SK-N-SH (cell line): ENCODE results near the gene CD83.

ENCODE experiments used
- EP300 ChIP-seq, 2 experiments: IDR thresholded peaks; 2 replicates each; pipeline versions ENCODE4 v1.4.0 to v1.6.1; 2012; ENCODE audit warnings: borderline replicate concordance in 1 of 2, low read depth in 1 of 2, low read length in 1 of 2
- EZH2phosphoT487 ChIP-seq: fragments of 200-600 bp; sonication (generic); IDR thresholded peaks from 2 replicates; pipeline ENCODE4 v1.6.1; 2017; ENCODE audit warnings: low read depth, mixed run types, mild to moderate bottlenecking, antibody characterized with exemption, moderate library complexity, borderline replicate concordance
- FOXM1 ChIP-seq: IDR thresholded peaks from 2 replicates; pipeline ENCODE4 v1.4.0; 2012; ENCODE audit warnings: low read depth, mild to moderate bottlenecking
- JUND ChIP-seq: IDR thresholded peaks from 2 replicates; pipeline ENCODE4 v1.4.0; 2012
- POLR2AphosphoS5 ChIP-seq: IDR thresholded peaks from 2 replicates; pipeline ENCODE4 v1.6.1; 2012; ENCODE audit warnings: low read depth, low read length
- RAD21 ChIP-seq: IDR thresholded peaks from 2 replicates; pipeline ENCODE4 v1.6.1; 2012; ENCODE audit warnings: mild to moderate bottlenecking, low read length
- REST ChIP-seq: IDR thresholded peaks from 2 replicates; pipeline ENCODE4 v1.6.1; 2012; ENCODE audit warnings: mild to moderate bottlenecking, low read depth, low read length, moderate library complexity
- SMC3 ChIP-seq: IDR thresholded peaks from 2 replicates; pipeline ENCODE4 v1.6.1; 2012; ENCODE audit warnings: low read depth, low read length, improper control_type of control experiment
- USF2 ChIP-seq: fragments of 150-350 bp; IDR thresholded peaks from 2 replicates; pipeline ENCODE4 v1.6.1; 2017; ENCODE audit warnings: antibody characterized with exemption, low read length, low read depth, borderline replicate concordance
- YY1 ChIP-seq: IDR thresholded peaks from 2 replicates; pipeline ENCODE4 v1.4.0; 2012; ENCODE audit warnings: low read depth, mild to moderate bottlenecking
- TF ChIP-seq, protein P1 (sequence below): fragments of 200-600 bp; sonication (generic); IDR thresholded peaks from 2 replicates; pipeline ENCODE4 v1.6.1; 2017; ENCODE audit warnings: antibody characterized with exemption, mild to moderate bottlenecking, moderate library complexity
- TF ChIP-seq, protein P2 (sequence below): IDR thresholded peaks from 2 replicates; pipeline ENCODE4 v1.4.0; 2012; ENCODE audit warnings: low read depth, borderline replicate concordance
- TF ChIP-seq, protein P3 (sequence below): IDR thresholded peaks from 2 replicates; pipeline ENCODE4 v1.4.0; 2012; ENCODE audit warnings: low read depth

DNA sequence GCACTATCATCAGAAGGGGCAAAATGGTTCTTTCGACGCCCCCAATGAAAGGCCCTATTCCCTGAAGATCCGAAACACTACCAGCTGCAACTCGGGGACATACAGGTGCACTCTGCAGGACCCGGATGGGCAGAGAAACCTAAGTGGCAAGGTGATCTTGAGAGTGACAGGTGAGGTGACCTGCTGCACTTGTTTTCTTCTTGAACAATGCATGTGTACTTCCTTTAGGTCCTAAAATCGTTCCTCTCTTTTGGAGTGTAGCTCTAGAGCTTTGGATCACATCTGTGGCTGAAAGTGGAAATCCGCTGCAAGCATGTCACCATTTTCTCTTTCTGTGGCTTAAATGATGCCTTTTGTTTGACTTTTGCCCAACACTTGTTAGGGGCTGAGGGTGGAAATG lies 14.0 kb downstream of the CD83 start:
- TF ChIP-seq, protein P1, sequence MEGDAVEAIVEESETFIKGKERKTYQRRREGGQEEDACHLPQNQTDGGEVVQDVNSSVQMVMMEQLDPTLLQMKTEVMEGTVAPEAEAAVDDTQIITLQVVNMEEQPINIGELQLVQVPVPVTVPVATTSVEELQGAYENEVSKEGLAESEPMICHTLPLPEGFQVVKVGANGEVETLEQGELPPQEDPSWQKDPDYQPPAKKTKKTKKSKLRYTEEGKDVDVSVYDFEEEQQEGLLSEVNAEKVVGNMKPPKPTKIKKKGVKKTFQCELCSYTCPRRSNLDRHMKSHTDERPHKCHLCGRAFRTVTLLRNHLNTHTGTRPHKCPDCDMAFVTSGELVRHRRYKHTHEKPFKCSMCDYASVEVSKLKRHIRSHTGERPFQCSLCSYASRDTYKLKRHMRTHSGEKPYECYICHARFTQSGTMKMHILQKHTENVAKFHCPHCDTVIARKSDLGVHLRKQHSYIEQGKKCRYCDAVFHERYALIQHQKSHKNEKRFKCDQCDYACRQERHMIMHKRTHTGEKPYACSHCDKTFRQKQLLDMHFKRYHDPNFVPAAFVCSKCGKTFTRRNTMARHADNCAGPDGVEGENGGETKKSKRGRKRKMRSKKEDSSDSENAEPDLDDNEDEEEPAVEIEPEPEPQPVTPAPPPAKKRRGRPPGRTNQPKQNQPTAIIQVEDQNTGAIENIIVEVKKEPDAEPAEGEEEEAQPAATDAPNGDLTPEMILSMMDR = no peak
- no peak for TF ChIP-seq JUND
- TF ChIP-seq YY1 = no peak
- no peak for TF ChIP-seq EP300 (IDR thresholded peaks at IDR 0.05; ENCODE audit: borderline replicate concordance in 1 of 2, low read depth in 1 of 2, low read length in 1 of 2)
- no peak for TF ChIP-seq POLR2AphosphoS5
- TF ChIP-seq FOXM1 = no peak
- TF ChIP-seq, protein P2, sequence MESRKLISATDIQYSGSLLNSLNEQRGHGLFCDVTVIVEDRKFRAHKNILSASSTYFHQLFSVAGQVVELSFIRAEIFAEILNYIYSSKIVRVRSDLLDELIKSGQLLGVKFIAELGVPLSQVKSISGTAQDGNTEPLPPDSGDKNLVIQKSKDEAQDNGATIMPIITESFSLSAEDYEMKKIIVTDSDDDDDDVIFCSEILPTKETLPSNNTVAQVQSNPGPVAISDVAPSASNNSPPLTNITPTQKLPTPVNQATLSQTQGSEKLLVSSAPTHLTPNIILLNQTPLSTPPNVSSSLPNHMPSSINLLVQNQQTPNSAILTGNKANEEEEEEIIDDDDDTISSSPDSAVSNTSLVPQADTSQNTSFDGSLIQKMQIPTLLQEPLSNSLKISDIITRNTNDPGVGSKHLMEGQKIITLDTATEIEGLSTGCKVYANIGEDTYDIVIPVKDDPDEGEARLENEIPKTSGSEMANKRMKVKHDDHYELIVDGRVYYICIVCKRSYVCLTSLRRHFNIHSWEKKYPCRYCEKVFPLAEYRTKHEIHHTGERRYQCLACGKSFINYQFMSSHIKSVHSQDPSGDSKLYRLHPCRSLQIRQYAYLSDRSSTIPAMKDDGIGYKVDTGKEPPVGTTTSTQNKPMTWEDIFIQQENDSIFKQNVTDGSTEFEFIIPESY = no peak
- no peak for TF ChIP-seq SMC3
- TF ChIP-seq, protein P3, sequence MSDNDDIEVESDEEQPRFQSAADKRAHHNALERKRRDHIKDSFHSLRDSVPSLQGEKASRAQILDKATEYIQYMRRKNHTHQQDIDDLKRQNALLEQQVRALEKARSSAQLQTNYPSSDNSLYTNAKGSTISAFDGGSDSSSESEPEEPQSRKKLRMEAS = no peak
- TF ChIP-seq REST = no peak
- TF ChIP-seq USF2 = no peak
- TF ChIP-seq RAD21 = no peak
- no peak for TF ChIP-seq EZH2phosphoT487
